Thoracic aorta (tissue), 2 donors: ENCODE results near the gene DCC. TPM values are rescaled to one million over a fixed set of nuclear protein-coding genes. Genes with fewer than 3 reads are reported as not detected.

ENCODE experiments used
- ATAC-seq: fragments of 150-250 bp; one replicate; pipeline ENCODE4 v1.8.0; 2017; ENCODE audit warnings: low read depth; ENCODE audit not compliant: insufficient number of reproducible peaks, low FRiP score
- DNase-seq: peaks from one replicate; pipeline ENCODE4 v3.0.0-alpha.2; 2020; ENCODE audit warnings: low spot score
- H3K27ac ChIP-seq, 2 donors: fragments of 200-600 bp; sonication (generic); 1 replicate in 1 of 2; 2 replicates in 1 of 2; pipeline ENCODE4 v1.5.1; 2016; ENCODE audit warnings: mild to moderate bottlenecking in 2 of 2, moderate library complexity in 2 of 2
- H3K27me3 ChIP-seq: fragments of 200-600 bp; sonication (generic); replicated peaks from 2 replicates; pipeline ENCODE4 v1.6.0; 2016; ENCODE audit warnings: mild to moderate bottlenecking; ENCODE audit not compliant: insufficient read depth
- H3K36me3 ChIP-seq: fragments of 200-600 bp; sonication (generic); one replicate; pipeline ENCODE4 v1.5.1; 2016
- H3K4me1 ChIP-seq, 2 donors: fragments of 200-600 bp; sonication (generic); 1 replicate in 1 of 2; 2 replicates in 1 of 2; pipeline versions ENCODE4 v1.5.1 to v1.6.0; 2016; ENCODE audit warnings: low read depth in 2 of 2, mild to moderate bottlenecking in 1 of 2; ENCODE audit not compliant: control insufficient read depth in 1 of 2
- H3K4me3 ChIP-seq: fragments of 200-600 bp; sonication (generic); 2 replicates; pipeline ENCODE4 v1.5.1; 2016; ENCODE audit warnings: mild to moderate bottlenecking
- H3K9me3 ChIP-seq: fragments of 200-600 bp; sonication (generic); 2 replicates; pipeline ENCODE4 v1.5.1; 2016
- CTCF ChIP-seq: fragments of 200-600 bp; sonication (generic); IDR thresholded peaks from one replicate; pipeline ENCODE4 v1.5.1; 2019; ENCODE audit warnings: antibody characterized with exemption
- total RNA-seq, 2 donors: library from RNA; depleted of rRNA; stranded (reverse); fragments of >200 nt; gene quantifications; one replicate each; pipeline versions ENCODE4 v1.1.0 to v1.2.3, GENCODE V29; 2016

The DCC gene
- total RNA-seq, 2 donors from 2014 or later: not detected

DNA sequence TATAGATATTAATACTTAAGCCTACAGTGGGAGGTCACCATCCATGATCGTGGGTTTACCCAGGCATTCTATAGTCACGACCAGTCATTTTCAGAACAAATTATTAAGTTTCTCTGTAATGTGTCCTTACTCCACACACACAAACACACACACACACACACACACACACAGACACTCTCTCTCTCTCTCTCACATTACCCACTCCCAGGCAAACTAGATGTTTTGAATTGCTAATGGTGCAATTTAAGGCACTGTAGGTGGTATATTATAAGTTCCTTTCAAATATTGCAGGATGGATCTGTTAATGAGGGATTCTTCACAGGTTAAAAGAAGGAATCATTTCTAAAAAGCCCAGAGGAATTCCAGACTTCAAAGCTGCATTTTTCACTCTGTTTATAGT lies 1226.6 kb downstream of the DCC start:
- H3K4me3 ChIP-seq: no peak overlapping the region
- DNase-seq: no peak
- no peaks in the 10 kb centered on the region for H3K9me3 ChIP-seq
- ATAC-seq: no peak
- no peaks in the 10 kb centered on the region for H3K27me3 ChIP-seq
- no peaks in the 10 kb centered on the region for H3K4me1 ChIP-seq
- no peak for TF ChIP-seq CTCF
- no peaks in the 10 kb centered on the region for H3K36me3 ChIP-seq
- no peak overlapping the region for H3K27ac ChIP-seq

DNA sequence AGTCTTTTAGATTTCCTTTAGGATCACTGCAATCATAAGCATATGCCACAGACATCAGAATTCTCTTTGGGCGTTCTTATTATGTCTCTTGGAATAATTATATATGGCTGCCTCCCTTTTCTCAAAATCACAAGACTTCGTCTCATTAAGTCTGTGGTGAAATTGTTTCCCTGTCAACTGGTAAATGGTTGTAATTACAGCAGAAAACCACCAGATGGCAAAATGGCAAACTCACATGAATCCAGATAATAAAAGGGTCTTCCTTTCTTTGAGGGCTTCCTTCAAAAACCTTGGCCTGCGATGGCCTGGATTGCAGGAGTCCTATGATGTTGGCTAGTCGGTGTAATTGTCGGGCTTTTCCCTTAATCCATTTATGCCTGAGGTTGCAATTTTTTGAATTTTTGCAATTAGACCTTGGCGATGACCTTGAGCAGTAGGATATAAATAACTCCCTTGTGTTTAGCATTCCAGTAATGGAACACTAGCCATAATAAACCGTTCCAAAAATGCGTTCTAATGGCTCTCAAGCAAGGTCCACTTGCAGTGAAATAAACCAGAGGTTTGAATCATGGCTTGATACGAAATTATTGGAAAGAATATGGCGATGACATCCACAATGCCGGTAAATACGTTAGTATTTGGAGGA lies 1228.1 kb downstream of the DCC start:
- Histone ChIP-seq H3K4me3 (no peak overlapping the region), H3K9me3 (no peaks in the 10 kb centered on the region), H3K27ac (no peak overlapping the region), H3K36me3 (no peaks in the 10 kb centered on the region), H3K27me3 (no peaks in the 10 kb centered on the region), H3K4me1 (no peaks in the 10 kb centered on the region)
- peak; percentile 52 for TF ChIP-seq CTCF
- DNase-seq (no peak), ATAC-seq (no peak)
